Measurements from ENCODE around the gene DIAPH3.

The DIAPH3 gene

GRCh38 chr13:59873856-59874255 is 289.9 kb downstream of the DIAPH3 start:
- in situ Hi-C loops (cut with MboI; ENCODE audit: low sequenced_read_pairs, unreplicated experiment): no loop called here
- DNase-seq (ENCODE audit: low spot score): no peak
- no peak for TF ChIP-seq CTCF (IDR thresholded peaks at IDR 0.05; ENCODE audit: borderline replicate concordance, control extremely low read depth, extremely low read depth, insufficient read depth, missing control alignments)

- TF ChIP-seq CTCF (IDR thresholded peaks at IDR 0.05; ENCODE audit: borderline replicate concordance, control extremely low read depth, extremely low read depth, insufficient read depth, missing control alignments): no peak
- in situ Hi-C loops (cut with MboI; ENCODE audit: low sequenced_read_pairs, unreplicated experiment): no loop called here
- no peak for DNase-seq (ENCODE audit: low spot score)
Measured at GRCh38 chr13:59873309-59873708, 290.4 kb downstream of the DIAPH3 start.

GRCh38 chr13:59867867-59868266 is 295.9 kb downstream of the DIAPH3 start:
- no peak for DNase-seq (ENCODE audit: low spot score)
- in situ Hi-C loops (cut with MboI; ENCODE audit: low sequenced_read_pairs, unreplicated experiment): no loop called here
- TF ChIP-seq CTCF (IDR thresholded peaks at IDR 0.05; ENCODE audit: borderline replicate concordance, control extremely low read depth, extremely low read depth, insufficient read depth, missing control alignments): no peak

- in situ Hi-C loops (cut with MboI; ENCODE audit: low sequenced_read_pairs, unreplicated experiment): no loop called here
- no peak for TF ChIP-seq CTCF (IDR thresholded peaks at IDR 0.05; ENCODE audit: borderline replicate concordance, control extremely low read depth, extremely low read depth, insufficient read depth, missing control alignments)
- DNase-seq (ENCODE audit: low spot score): no peak
Measured at GRCh38 chr13:59865398-59865797, 298.3 kb downstream of the DIAPH3 start.

GRCh38 chr13:59863621-59864020 is 300.1 kb downstream of the DIAPH3 start:
- no peak for TF ChIP-seq CTCF (IDR thresholded peaks at IDR 0.05; ENCODE audit: borderline replicate concordance, control extremely low read depth, extremely low read depth, insufficient read depth, missing control alignments)
- in situ Hi-C loops (cut with MboI; ENCODE audit: low sequenced_read_pairs, unreplicated experiment): no loop called here
- DNase-seq (ENCODE audit: low spot score): no peak

- TF ChIP-seq CTCF (IDR thresholded peaks at IDR 0.05; ENCODE audit: borderline replicate concordance, control extremely low read depth, extremely low read depth, insufficient read depth, missing control alignments): no peak
- in situ Hi-C loops (cut with MboI; ENCODE audit: low sequenced_read_pairs, unreplicated experiment): no loop called here
- no peak for DNase-seq (ENCODE audit: low spot score)
Measured at GRCh38 chr13:59861676-59862075, 302.1 kb downstream of the DIAPH3 start.

- TF ChIP-seq CTCF (IDR thresholded peaks at IDR 0.05; ENCODE audit: borderline replicate concordance, control extremely low read depth, extremely low read depth, insufficient read depth, missing control alignments): no peak
- no peak for DNase-seq (ENCODE audit: low spot score)
- in situ Hi-C loops (cut with MboI; ENCODE audit: low sequenced_read_pairs, unreplicated experiment): no loop called here
Measured at GRCh38 chr13:59856281-59856810, 307.4 kb downstream of the DIAPH3 start.

Measured in GM13976 (cell line).